Inferior parietal cortex (tissue), 1 donor: ENCODE data around the gene RAP2A.
A peak's percentile ranks its signal among the peaks of the same experiment; 100 is the strongest.

Experiments used
- DNase-seq: peaks from one replicate; pipeline ENCODE4 v3.0.0-alpha.2; 2016; ENCODE audit errors: extremely low spot score

Gene RAP2A

GRCh38 chr13:97422118-97423054 lies 11.6 kb upstream of the RAP2A start:
- DNase-seq: no peak

- DNase-seq: peak; percentile 68
These were observed 10.5 kb upstream of the RAP2A start for GRCh38 chr13:97423300-97424045.

- DNase-seq: no peak
These were observed 8.4 kb upstream of the RAP2A start for GRCh38 chr13:97425590-97425989.

- no peak for DNase-seq
These were observed 7.3 kb upstream of the RAP2A start for GRCh38 chr13:97426695-97427094.

- DNase-seq: peak; percentile 85
These were observed 4.3 kb upstream of the RAP2A start for GRCh38 chr13:97429681-97430081.

GRCh38 chr13:97430296-97430695 lies 3.7 kb upstream of the RAP2A start:
- no peak for DNase-seq

GRCh38 chr13:97431171-97431764 lies 2.7 kb upstream of the RAP2A start:
- peak; percentile 57 for DNase-seq

- no peak for DNase-seq
These were observed 1.6 kb upstream of the RAP2A start for GRCh38 chr13:97432232-97432916.

GRCh38 chr13:97432917-97433726 lies 847 bp upstream of the RAP2A start:
- DNase-seq: peak; percentile 99

GRCh38 chr13:97434397-97435201 lies 630 bp downstream of the RAP2A start:
- no peak for DNase-seq

- DNase-seq: no peak
These were observed 1.4 kb downstream of the RAP2A start for GRCh38 chr13:97435323-97435722.

- DNase-seq: no peak
These were observed 1.8 kb downstream of the RAP2A start for GRCh38 chr13:97435794-97436193.

GRCh38 chr13:97436845-97437244 lies 2.9 kb downstream of the RAP2A start:
- no peak for DNase-seq

- DNase-seq: no peak
These were observed 3.8 kb downstream of the RAP2A start for GRCh38 chr13:97437729-97438128.

GRCh38 chr13:97438856-97439595 lies 5.1 kb downstream of the RAP2A start:
- no peak for DNase-seq

GRCh38 chr13:97440598-97441170 lies 6.7 kb downstream of the RAP2A start:
- DNase-seq: no peak

GRCh38 chr13:97441368-97441767 lies 7.4 kb downstream of the RAP2A start:
- DNase-seq: no peak

- no peak for DNase-seq
These were observed 11.7 kb downstream of the RAP2A start for GRCh38 chr13:97445522-97446187.

- no peak for DNase-seq
These were observed 12.5 kb downstream of the RAP2A start for GRCh38 chr13:97446448-97446847.
